DOHH2 (cell line): ENCODE results near the gene ITPK1.

Source experiments
- CTCF ChIP-seq: fragments of 200-600 bp; sonication (generic); IDR thresholded peaks from one replicate; pipeline ENCODE4 v1.5.1; 2014; ENCODE audit warnings: antibody characterized with exemption, mild to moderate bottlenecking, low read depth, low read length; ENCODE audit not compliant: poor library complexity, severe bottlenecking
- EZH2phosphoT487 ChIP-seq: fragments of 200-600 bp; sonication (generic); IDR thresholded peaks from 2 replicates; pipeline ENCODE4 v1.6.1; 2017; ENCODE audit warnings: borderline replicate concordance, mild to moderate bottlenecking, antibody characterized with exemption, low read length, moderate library complexity, mixed read lengths

- TF ChIP-seq CTCF (no peak), EZH2phosphoT487 (no peak)
Observed at GRCh38 chr14:93142854-93143652, 27.3 kb upstream of the ITPK1 start.
